ENCODE data around the gene BAZ1B.

DNA sequence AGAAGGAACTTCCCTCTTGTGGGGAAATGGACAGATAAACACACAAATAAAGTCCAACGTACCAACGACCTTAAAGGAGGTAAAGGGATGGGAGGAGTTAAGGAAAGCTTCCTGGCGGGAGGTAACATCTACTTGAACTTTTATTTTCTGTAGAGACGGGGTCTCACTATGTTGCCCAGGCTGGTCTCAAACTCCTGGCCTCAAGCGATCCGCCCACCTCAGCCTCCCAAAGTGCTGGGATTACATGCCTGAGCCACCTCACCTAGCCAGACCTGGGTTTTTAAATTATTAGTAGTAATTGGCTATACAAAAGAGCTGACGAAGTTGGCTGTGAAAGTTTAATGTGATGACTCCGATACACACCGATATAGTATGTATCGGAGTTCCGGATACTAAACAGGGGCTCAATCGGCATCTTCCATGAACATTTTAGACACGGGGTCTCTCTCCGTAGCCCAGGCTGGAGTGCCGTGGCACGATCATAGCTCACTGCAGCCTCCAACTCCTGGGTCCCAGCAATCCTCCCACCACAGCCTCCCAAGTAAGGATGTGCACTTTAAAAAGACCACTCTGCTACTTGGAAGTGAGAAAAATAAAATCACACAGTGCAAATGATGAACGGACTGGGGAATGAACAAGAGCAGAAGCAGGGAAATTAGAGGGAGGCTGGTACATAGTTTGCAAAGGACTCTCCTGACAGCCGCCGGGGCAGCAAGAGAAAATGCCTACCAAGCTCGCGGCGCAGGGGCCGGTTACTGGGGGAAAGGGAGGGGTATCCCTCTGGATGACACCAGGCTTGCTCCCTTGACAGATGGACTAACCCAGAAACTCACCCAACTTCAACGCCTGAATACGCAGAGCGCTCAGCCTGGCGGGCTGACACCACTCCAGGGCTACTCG, 34.4 kb upstream of the BAZ1B start:
- no peak for TF ChIP-seq SP7 (tag by site-specific recombination; IDR thresholded peaks at IDR 0.05)
- TF ChIP-seq SCRT1 (tag by site-specific recombination; IDR thresholded peaks at IDR 0.05; ENCODE audit: borderline replicate concordance), result no peak

All from HEK293 (cell line).